A673 (cell line): ENCODE measurements around the gene NDC80.

Source experiments
- CTCF ChIP-seq: fragments of 300-800, 200-600 bp; sonication (generic); conservative IDR thresholded peaks from 2 replicates; pipeline ENCODE4 v1.5.1; 2017; ENCODE audit warnings: low read depth, mild to moderate bottlenecking, antibody characterized with exemption, low read length, moderate library complexity, mixed read lengths
- EZH2 ChIP-seq: fragments of 200-600 bp; sonication (generic); IDR thresholded peaks from 2 replicates; pipeline ENCODE4 v1.6.1; 2017; ENCODE audit warnings: borderline replicate concordance, low read depth, mild to moderate bottlenecking, mixed read lengths, antibody characterized with exemption, low read length; ENCODE audit not compliant: poor library complexity, severe bottlenecking

- TF ChIP-seq CTCF (no peak), EZH2 (no peak)
Observed at GRCh38 chr18:2656981-2657512, 85.7 kb downstream of the NDC80 start.
